CD4-positive, alpha-beta T cell treated with Interleukin-15 for 1 hour (primary cell): ENCODE results near the gene RANBP17.
A peak's percentile ranks its signal among the peaks of the same experiment; 100 is the strongest.
"Not testable (repeated sequence)": the region's sequence is repeated elsewhere in the genome, so short reads cannot be mapped to it uniquely, and the experiment has no call there.

ENCODE experiments used
- DNase-seq: peaks from one replicate; pipeline ENCODE4 v3.0.0-alpha.2; 2020

The RANBP17 gene

DNA sequence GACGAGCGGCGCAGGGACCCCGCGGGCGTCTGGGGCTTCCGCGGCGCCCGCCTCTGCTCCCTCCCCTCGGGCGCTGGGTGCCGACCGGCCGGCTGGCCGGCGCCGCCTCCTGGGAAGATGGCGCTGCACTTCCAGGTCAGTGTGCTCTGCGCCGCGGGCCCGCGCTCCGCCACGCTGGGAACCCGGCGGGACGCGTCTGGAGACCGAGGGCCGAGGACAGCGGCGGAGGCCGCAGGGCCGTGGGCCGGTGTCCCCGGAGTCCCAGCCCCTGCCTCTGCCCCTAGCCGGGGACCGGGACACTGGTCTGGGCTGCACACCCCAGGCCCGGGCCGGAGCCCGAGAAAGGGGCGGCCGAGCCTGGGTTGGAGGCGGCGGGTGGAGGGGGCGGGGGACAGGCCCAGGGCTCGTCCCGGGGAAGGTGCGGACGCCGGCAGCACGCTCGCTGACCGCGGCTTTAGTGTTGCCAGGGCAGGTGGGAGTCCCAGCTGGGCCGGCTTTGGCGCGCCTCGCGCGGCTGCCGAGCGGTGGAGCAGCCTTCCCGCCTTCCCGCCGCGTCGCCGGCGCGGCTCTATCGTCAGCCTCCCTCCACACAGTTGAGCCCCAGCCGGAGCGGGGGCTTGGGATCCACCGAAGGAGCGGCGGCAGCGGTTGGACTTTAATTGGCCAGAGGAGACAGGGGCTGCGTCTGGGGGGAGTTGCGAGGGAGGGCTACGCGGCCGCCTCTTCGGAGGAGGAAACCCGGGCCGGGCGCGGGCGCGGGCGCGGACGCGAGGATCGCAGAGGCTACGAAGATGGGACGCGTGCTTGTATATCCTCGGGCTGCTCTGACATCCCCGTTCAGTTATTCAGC, at the start of gene RANBP17:
TSS of gene RANBP17 (plus strand) at position 102 of the 850 bp plus-strand sequence.
- peak; percentile 20 for DNase-seq

DNA sequence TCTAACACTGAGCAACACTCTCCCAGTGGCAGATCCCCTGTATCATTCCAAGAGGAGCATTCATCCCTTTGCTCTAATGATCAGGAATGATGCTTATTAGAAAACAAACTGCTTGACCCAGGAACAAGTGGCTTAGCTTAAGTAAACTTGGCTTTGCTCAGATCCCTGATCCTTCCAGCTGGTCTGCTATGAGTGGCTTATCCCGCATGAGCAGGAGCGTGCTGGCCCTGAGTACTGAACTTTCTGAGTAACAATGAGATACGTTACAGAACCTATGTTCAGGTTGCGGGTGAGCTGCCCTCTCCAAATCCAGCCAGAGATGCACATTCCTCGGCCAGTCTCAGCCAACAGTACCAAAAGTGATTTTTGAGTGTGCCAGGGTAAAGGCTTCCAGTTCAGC, 48.6 kb upstream of the RANBP17 start:
- no peak for DNase-seq

DNA sequence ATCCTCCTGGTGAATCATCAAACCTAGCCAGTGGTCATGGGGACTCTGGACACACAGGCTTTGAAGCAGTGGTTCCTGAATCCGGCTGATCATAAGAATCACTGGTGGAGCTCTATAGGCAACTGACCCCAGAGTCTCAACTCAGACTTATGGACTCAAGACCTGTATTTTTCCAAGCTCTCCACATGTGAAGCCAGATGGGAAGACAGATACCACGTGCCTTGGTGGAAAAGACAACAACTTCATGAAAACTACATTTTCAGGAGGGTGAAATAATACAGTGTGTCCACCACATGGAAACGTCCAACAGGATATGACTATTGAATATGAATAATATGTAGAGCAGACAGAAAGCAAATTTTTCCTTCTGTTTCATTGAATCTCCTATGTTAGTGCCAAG, 44.6 kb upstream of the RANBP17 start:
- DNase-seq = no peak

DNA sequence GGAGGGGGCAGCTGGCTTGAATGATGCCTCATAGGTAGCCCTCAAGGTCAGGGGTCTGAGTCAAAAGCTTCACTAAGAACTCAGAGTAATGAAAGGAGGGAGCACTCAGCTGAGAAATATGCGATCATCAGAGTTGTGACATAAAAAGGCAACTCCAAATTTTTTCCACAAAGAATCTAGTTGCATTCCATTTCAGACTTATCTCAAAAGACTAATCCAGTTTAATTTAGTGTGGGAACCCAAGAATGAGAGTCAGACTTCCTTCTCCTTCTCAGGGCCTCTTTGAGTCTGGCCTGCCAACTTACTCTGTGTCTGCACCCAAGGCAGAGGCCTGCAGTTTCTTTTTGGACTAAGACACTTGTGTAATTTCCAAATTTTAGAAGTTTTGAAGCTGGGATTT, 43.6 kb upstream of the RANBP17 start:
- DNase-seq = no peak

DNA sequence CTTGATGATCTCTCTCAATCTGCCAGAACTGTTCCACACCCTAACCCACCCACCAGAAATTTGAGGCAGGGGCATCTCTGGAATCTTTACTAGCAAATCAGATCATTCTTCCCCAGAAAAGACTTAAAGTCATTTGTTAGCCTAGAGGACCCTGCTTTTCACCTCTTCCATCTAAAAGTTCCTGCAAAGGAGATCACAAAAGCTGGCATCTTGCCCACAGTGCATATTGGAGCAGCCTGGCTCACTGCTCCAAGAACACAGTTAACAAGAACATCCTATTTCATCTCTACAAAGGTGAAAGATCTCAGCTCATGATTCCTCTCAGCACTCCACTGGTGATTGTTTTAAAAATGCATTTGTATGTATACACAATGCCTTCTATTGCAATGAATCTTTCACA, 42.0 kb upstream of the RANBP17 start:
- no peak for DNase-seq

DNA sequence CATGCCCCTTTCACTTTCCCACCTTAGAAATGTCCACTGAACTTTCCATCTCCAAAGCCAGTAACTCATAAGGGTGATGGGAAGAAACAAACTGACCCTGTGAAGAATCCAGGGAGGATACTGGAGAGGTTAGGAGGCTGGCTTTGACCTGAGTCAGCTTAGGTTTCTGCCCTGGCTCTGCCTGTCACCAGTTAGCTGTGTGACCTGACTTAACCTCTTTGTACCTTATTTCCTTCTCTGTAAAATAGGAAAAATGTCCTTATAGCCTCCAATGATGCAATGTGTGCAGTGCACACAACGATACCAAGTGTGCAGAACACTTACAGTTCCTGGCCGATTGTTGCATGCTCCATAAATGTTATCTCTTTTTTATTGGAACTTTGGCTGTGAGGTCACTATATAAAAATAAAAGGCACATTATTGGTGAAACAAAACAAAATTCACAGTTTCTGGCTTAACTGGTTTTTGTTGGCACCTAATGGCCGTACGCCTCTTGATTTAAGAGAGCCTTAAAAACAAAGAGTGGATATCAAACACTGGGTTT, 40.5 kb upstream of the RANBP17 start:
- no peak for DNase-seq

DNA sequence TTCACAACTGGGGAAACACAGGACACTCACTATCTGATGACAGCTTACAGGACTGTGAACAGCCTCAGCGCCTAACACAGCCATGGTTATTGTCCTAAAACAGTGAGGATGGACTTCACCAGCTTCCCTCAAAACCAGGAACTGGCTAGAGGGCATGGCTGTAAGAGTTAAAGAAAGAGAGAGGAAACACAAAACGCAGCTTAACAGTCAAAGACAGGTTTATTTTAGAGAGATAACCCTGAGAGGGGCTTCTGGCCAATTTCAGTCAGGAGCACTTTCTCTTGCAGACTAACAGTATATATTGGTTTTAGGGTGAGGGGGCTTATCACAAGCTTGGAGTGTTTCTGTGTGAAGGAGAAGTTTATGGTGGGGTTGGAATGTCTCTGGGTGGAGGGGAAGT, 35.7 kb upstream of the RANBP17 start:
- DNase-seq = no peak

DNA sequence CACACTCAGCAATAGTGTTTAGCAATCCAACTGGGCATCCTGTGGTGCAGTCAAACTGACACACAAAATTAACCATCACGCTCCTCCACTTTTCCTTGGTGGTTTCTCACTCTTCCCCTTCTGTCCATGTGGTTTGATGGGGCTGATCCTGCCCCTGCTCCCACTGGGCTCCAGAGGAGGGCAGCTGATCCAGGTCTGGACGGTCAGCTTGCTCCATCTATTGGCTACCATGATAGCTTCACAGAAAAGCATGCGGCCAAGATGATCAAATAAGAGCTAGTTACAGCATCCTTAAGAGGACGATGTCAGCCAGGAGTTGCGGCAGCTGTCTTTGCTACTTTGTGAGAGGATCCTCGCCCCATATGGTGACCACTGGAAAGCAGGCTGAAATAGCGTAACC, 29.6 kb upstream of the RANBP17 start:
- DNase-seq = no peak

DNA sequence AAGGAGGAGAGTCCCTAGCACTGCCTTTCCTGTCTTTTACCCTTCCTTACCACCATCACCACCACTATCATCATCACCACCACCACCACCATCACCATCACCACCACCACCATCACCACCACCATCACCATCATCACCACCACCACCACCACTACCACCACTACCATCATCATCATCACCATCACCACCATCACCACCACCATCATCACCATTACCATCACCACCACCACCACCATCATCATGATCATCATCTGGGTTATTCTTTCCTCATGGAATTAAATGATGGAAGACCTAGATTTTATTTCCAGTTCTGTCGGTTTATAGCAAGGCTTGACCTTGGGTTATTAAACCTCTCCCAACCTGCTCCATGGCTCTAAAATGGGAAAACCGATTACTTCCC, 27.8 kb upstream of the RANBP17 start:
- DNase-seq = not testable (repeated sequence)

DNA sequence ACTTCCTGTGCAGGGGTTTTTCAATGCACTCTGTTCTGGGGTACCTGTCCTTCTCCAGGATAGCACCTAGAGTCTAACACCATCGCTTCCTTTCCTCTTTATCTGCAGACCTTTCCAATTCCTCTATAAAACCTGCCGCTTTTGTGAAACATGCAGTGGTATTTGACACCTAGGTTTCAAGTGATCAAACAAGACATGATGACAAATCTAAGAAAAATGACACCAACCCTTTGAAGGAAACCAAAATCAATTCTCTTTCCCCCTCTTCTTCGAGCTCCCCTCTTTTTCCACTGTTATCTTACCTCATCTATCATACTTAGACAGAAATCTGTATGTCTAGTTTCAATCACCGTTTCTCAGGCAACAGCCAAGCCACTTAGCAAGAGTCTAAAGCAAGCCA, 25.6 kb upstream of the RANBP17 start:
- no peak for DNase-seq

DNA sequence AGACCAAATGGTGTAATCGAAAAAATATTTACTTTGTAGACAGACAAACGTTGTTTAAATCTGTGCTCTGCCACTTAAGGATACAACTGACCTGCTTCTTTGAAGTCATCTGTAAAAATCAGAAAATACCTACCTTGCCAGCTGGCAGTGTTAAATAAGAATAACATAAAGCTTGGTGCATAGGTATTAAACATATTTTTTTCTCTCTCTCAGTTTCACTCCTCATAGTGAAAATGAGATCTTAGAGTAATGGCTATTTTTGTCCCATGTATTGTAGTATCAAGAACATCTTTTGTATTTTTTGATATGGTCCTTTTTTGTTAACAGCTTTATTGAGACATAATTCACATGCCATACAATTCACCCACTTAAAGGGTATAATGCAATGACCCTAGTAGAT, 17.9 kb upstream of the RANBP17 start:
- DNase-seq = no peak

DNA sequence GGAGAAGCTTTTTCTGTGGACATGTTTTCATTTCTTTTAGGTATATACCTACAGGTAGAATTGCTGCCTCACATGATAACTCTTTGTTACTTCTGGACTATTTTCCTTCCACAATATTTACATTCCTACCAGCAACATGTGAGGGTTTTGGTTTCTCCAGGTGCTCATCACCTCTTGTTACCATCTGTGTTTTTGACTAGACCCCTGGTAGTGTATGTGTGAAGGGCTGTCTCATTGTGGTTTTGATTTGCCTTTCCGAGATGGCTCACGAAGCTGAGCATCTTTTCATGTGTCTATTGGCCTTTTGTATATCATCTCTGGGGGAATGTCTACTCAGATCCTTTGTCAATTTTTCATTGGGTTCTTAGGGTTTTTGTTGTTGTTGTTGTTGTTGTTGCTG, 17.2 kb upstream of the RANBP17 start:
- no peak for DNase-seq

DNA sequence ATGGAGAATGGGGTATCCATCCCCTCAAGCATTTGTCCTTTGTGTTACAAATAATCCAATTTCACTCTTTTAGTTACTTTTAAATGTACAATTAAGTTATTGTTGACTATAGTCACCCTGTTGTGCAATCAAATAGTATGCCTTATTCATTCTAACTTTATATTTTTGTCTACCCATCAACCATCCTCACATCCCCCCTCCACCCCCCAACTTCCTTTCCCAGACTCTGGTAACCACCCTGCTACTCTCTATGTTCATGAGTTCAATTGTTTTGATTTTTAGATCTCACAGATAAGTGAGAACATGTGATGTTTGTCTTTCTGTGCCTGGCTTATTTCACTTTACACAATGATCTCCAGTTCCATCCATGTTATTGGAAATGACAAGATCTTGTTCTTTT, 15.4 kb upstream of the RANBP17 start:
- DNase-seq = no peak

DNA sequence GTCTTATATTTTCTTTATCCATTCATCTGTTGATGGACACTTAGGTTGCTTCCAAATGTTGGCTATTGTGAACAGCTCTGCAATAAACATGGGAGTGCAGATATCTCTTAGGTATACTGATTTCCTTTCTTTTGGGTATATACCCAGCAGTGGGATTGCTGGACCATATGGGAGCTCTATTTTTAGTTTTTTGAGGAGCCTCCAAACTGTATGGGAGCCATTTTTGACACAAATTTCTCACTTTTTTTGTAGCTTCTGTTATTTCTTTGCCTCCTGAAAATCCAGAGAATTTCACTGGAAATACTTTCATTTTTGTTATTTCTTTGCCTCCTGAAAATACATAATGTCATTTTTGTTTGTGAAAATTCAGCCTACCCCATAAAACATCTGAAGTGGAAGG, 15.0 kb upstream of the RANBP17 start:
- DNase-seq = no peak

DNA sequence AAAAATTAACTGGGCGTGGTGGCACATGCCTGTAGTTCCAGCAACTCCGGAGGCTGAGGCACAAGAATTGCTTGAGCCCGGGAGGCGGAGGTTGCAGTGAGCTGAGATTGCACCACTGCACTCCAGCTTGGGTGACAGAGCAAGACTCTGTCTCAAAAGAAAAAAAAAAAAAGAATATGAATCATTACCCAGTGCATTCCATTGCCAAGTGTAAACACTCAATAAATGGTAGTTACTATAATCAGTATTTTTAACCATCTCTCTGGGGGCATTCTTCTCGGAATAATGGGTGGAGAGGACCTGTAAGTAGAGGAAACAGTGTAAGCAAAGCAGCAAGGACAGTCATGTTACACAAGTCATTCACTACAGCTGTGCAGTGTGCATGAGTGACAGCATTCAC, 13.8 kb upstream of the RANBP17 start:
- DNase-seq = no peak

DNA sequence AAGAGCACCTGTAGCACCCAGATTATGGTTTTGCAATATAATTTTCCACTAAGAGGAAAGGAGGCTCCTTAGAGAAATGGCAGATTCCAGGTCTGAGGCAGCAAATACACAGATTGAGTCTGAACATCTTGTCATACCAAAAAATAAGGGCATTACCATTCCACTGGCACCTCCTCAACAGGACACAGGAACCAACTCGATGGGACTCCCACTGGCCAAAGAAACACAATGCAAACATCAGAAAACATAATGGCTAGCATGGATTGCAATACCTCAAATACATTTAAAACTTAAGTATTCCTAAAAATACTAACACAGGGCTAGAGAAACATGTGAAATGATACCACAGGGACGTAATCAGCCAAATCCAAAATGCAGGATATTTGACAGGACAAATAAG, 12.4 kb upstream of the RANBP17 start:
- no peak for DNase-seq

DNA sequence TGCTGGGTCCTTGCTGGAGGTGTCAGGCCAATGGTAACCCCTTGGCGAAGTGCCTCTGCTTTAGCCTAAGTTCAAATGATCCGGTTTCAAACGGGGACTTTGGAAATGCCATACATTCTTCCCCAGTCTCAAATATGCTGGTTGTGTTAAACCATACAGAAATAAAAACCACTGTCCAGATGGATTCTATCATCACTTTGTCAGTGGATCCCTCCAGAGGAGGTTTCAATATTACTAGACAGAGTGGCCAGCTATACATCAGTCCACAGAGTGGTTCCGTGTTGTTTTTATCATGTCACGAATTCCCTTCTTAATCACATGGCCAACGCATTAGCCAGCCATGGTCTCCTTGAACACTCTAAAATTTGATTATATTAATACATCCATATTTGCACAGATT, 7.3 kb upstream of the RANBP17 start:
- no peak for DNase-seq

DNA sequence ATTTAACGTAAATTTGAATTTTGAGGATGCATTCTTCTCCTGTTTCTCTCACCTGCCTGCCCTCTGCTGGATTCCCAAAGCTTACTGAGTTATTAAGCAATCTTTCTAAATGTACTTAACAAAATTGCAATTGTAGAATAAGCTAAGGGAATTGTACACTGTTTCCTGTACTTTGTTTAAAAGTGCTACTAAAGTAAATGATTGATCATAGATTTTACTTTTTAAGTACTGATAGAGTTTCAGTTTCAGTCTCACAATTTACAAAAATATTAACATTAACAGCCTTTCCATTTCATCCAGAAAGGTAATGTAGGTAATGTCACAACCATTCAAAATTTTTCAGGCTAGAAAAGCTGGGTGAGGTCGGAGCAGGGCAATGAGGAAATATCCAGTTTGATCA, 4.8 kb upstream of the RANBP17 start:
- no peak for DNase-seq

DNA sequence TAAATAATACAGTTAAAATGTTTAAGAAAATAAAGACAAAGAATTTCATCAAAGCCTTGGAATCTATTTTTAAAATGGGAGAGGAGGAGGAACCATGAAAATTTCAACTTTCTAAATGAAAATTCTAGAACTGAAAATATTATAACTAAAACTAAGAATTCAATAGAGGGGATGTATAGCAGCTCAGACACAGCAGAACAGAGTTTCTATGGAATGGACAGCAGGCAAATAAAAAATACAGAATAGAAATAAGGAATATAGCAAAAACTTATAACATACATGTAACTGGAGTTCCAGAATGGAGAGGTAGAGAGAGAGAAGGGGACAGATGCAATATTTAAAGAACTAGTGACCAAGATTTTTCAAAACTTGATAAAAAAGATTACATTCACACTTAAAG, 1.4 kb upstream of the RANBP17 start:
- DNase-seq = no peak

DNA sequence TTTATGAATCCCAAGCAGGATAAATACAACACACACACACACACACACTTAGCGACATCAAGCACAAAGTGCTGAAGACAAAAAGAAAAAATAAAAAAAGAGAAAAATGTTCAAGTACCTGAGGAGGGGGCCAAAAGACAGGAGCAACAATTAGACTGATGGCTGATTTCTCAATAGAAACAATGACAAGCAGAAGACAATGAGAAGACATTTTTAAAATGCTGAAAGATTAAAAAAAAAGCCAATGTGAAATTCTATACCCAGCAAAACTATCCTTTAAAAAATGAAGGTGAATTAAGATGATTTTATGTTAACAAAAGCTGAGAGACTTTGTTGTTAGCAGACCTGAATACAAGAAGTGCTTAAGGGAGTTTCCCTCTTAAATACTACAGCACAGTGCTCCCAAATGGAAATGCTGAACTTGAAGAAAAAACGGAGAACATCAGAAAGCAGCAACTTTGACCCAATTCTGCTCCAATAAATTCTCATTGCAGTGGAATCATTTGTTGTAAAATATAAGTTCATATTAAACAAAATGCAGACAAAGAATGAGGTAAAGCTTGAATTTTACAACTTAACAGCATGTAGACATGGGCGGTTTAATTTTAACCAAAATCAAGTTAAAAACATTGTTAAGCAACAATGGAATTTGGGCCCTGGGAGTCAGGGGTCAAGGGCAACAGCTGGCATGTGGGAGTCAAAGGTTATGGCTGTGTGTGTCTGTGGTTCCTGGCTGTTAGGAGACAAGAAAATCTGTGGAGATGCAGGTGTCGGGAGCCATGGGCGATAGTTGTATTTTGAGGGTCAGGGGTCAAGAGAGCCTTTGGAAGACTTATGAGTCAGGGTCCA, 776 bp upstream of the RANBP17 start:
- no peak for DNase-seq

DNA sequence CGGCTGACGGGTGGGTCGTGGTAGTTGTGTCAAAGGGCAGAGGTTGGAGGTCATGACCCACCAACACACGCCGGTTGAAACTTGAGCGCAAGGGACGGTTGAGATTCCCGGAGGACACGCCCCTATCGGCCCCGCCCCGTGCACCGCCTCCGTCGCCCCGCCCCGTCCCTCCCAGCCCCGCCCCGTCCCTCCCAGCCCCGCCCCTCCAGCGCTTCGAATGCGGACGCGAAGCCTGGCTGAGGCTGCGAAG, 226 bp upstream of the RANBP17 start:
- no peak for DNase-seq

DNA sequence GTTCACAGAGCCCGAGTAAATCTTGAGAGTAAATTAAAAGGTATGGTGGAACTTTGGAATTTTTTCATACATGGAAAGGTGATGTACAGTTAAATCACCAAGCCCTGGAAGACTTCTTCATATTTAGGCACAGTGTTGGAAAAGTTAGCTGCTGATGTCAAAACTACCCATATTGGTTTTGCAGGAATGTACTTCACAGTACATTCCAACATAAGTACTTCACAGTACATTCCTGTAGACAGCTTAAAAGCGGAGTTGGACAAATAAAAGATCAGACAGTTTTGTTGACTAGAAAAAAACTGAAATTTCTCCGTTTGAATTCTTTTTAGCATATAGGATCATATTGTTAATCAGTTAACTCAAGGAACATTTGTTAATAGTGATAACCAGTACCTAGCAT, 1.8 kb downstream of the RANBP17 start:
- no peak for DNase-seq

DNA sequence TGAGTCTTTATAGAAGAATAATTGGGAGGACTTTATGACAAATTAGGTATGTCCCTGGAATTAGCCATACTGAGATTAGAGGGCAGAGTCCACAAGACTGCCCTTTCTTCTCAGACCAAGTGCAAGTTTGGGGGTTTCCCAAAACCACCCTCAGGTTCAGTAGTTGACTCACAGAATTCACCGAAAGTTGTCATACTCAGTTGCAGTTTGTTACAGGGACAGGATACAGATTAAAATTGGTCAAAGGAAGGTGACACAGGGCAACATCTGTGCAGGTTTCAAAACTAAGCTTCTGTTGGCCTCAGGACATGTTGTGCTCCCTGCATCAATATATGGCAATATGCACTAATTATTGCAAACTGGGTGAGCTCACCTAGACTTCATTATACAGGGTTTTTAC, 3.8 kb downstream of the RANBP17 start:
- no peak for DNase-seq

DNA sequence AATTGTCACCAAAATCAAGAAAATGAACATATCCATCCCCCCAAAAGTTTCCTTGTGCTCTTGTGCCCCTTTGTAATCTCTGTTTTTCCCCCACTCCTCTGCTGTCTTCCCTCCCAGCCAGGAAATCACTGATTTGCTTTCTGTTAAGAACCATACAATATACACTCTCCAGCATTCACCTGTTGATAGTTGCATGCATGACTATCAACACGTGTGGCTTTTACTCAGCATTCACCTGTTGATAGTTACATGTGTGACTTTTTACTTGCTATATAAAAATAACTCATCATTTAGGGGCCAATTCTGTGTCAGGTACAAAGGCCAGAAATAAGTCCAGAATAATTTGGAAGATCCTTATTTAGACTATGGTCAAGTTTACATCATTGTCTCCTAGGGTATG, 6.0 kb downstream of the RANBP17 start:
- DNase-seq = no peak
